ENCODE measurements around the gene PRKAR1B.

PRKAR1B gene

DNA sequence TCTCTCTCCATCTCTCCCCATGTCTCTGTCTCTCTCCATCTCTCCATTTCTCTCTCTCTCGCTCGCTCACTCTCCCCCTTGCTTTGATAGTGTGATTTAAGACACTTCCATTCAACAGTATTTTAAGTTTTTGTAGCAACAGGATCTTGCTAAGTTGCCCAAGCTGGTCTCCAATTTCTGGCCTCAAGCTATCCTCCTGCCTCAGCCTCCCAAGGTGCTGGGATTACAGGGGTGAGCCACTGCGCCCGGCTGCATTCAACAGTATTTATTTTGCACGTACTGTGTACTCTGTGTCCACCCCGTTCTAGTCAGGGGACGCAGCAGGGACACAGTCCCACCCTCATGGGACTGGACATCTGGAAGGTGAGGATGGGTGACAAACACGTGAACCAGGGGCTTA lies 193.0 kb downstream of the PRKAR1B start:
- DNase-seq: no peak

DNA sequence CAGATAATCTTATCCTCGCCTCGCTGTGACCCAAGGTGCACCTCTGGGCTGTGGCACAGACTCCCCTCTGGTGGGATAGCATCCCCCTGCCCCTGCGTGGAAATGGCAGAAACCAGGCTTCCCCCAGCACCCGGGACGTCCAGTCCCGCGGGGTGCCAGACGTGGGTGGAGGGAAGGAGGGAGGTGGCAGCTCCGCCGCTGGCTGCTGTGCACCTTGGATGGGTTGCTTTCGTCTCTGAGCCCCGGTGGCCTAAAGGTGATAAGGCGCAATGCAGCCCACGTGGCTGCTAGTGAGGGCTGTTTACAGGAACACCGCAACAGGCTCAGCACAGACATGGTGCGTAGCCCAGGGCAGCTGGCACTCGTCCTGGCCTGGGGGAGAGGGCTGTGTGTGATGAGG lies 193.8 kb downstream of the PRKAR1B start:
- no peak for DNase-seq

DNA sequence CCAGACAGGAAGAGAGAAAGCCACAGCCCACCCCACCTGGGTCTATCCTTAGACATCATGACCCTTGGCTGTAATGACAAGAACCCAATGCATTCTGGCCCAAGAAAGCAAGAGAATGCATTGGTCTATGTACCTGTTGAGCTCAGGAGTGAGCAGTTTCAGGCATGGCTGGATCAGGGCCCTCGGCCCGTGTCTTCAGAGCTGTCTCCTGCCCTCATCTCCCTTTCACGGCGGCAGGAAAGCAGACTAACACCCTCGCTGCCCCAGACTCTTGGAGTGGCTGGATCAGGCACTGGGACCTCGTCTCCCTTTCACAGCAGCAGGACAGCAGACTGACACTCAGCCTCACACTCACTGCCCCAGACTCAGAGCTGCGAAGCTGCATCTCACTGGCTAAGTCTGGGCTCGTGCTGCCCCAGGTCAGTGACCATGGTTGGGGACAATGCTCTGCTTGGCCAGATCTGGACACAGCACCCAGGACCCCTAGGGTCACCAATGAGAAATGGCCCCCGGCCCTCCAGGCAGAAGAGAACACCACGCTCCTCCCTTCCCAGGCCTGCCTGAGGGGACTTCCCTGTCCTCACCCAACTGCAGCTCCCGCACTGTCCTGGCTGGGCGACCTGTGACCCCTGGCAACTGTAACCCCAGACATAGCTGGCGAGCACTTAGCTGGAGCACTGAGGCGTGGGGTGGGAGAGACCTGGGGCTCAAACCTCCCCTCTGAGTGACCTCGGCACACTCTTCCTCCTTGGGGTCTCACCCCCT lies 194.5 kb downstream of the PRKAR1B start:
- DNase-seq: no peak

DNA sequence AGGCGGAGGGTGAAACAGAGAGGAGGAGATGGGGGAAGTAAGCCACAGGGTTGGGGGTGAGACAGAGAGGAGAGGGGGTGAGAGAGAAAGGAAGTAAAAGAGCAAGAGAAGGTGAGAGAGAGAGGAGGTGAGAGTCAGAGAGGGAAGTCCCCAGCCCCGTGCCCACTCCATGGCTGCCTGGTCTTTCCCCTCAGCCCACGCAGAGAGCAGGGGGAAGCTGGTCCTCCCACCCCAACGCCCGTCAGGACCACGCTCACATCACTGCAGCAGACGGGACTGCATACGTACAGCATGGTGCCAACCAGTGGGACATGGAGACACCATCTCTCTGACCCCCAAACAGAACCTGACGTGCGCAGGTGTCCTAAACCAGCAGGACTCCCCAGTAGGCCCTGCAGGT lies 195.3 kb downstream of the PRKAR1B start:
- no peak for DNase-seq

DNA sequence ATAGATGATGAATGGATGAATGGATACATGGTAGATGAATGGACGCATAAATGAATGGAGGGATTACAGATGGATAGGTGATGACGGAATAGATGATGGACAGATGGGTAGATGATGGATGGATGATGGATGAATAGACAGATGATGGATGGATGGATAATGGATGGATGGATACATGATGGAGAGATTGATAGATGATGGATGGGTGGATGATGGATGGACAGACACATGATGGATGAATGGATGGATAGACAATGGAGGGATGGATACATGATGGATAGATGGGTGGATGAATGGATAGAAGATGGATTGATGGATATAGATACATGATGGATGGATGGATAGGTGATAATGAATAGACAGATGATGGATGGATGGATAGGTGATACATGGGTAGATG lies 198.6 kb downstream of the PRKAR1B start:
- no peak for DNase-seq

DNA sequence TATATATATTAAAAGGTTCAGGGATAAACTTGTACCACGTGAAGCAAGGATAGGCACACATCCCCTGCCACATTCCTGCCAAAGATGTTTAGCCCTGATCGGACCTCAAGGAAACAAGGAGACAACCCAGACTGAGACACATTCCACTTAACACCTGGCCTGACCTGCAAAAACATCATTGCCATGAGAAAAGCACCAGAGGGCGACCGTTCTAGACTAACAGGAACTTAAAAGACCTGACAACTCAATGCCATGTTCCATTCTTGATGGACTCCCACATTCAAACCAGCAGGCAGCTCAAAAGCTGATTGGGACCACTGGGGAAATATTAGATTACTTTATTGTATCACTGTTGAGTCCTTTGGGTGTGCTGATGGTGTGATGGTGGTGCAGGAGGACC lies 199.4 kb downstream of the PRKAR1B start:
- DNase-seq: no peak

DNA sequence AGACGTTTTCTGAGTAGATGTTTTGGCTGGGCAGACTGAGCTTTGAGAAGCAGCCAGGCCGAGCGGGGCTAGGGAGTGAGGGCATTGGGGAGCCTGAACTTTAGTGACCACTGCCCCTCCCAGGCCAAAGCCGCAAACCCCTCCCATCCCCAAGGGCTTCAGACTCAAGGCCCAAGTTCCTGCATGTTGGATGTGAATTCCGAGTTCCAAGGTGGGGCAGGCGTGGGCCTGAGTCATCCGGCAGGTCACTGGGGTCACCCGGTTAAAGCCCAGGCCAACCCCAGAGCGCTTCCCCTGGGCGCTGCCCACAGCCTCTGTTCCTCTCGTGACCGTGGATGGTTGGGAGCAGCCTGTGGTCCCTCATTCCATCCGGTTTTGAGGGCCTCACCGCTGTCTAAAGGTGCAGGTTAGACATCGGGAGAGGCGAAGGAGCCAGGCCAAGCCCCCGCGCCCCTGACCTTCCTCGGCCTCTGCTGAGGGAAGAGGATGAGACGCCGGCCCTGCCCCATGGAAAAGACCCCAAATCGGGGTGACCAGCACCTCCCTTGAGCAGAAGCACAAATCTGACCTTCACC lies 200.5 kb downstream of the PRKAR1B start:
- no peak for DNase-seq

DNA sequence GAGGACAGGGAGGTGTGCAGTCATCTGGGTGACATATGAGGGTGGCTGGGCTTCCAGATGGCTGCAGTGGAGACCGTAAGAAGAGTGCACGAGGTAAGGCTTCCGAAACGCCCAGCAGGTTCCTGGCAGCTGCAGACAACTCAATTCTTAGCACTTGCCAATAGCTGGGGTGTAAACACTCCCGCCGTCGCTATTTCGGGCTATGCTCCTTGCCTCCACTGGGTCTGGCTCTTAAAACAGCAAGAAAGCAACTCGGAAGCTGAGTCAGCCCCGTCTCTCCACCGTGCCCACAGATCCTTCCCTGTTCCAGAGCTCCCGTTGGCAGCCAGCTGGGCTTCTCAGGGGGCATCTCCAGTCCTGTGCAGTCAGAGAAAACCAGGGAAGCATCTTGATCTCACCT lies 201.3 kb downstream of the PRKAR1B start:
- no peak for DNase-seq

DNA sequence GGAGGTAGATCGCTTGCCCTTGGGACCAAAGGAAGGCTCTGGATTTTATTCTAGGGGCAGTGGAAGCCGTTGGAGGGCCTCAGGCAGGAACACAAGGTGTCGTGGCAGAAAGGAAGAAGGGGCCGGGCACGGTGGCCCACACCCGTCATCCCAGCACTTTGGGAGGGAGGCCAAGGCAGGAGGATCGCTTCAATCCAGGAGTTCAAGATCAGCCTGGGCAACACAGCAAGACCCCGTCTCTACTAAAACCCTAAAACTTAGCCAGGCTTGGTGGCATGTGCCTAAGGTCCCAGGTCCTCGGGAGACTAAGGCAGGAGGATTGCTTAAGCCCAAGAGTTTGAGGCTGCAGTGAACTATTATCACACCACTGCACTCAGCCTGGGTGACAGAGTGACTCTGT lies 202.3 kb downstream of the PRKAR1B start:
- no peak for DNase-seq

DNA sequence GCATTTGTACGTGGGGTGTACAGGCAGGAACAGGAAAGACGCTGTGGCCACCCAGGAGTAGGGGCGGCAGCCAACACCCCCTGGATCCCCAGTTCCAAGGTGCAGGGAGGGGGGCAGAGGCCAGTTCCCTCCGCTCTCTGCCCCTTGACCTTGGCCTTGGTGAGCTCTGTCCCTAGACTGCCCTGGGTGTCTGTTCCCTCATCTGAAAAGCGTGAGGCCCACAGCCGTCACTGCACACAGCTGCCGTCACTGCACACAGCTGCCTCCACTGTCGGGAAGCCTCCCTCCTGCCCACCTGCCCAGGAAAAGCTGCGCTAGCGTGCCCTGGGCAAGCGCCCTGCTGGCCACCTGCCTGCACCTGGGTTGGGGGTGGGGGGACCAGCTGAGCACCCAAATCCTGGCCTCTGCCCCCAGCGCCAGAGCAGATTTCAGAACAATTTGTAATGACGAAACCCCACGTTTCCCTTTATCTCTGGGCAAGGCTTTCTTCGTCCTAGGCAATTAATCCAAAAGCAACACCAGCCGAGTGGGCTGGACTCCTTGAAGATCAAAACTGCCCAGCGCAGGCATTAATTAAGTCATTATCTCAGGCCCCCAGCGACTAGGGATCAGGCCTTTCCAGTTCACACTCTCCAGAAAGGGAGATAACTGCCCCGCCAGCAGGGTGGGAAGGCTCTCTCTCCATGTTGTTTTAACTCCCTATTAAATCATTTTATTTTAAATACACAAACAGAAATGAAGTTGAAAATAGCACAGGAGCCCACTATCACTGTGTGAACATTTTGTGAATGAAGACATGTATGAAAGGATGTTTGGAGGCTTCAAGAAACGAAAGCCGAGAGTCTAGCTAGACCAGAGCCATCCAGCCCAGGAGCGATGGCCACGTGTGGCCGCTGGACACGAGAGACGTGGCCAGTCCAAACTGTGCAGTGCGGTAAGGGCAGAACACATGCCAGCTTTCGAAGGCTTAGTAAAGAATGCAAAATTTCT lies 203.4 kb downstream of the PRKAR1B start:
- no peak for DNase-seq

DNA sequence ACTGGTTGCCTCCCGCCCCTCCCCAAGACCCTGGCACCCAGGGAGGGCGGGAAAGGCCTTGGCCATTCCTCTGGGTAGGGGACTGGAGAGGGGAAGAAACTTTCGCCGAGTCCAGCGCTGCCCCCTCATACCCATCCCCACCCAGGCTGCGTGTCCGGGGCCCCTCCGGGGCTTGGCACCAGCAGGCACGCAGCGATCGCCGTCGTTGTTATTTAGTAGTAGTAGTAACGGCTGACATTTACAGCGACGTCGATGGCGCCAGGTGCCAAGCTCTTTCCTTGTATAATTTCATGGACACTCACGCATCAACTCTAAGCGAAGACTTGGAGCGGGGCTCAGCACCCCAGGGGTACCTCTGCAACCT lies 204.1 kb downstream of the PRKAR1B start:
- no peak for DNase-seq

DNA sequence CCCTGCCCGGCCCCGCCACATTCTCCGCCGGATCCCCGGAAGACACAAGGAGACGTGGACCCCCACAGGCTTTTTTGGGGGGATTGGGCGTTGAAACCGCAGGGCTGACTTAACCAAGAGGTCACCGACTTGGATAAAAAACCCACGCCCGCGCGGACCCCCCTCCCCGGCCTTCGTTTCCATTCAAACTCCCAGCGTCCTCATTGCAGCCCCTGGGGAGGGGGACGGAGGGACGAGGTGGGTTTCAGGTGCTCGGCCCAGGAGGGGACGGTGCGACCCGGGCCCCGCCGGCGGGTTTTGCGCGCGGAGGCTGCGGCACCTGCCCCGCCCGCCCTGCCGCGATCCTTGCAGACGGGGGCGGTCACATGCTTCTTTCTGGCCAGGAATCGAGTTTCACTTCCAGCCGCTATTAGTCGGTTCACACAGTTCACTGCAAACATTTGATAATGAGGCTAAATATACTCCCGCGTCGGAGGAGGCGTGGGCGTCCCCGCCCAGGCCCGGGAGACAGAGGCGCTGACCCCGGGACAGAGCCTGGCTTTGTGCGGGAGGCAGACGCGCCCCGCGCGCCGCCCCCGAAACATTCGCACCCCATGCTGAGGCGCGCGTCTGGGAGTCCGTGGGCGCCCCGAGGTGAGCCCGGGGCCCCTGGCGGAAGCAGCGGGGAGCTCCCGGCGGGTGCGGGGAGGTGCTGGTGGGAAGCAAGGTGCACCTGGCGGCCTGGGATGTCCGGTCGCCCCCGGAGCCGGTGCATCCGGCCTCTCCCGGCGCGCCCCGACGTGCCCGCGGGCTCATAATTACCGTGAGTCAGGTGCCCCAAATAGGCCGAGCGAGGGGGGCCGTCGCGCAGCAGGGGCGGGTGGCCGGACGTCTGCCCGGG lies 204.8 kb downstream of the PRKAR1B start:
- DNase-seq: no peak

DNA sequence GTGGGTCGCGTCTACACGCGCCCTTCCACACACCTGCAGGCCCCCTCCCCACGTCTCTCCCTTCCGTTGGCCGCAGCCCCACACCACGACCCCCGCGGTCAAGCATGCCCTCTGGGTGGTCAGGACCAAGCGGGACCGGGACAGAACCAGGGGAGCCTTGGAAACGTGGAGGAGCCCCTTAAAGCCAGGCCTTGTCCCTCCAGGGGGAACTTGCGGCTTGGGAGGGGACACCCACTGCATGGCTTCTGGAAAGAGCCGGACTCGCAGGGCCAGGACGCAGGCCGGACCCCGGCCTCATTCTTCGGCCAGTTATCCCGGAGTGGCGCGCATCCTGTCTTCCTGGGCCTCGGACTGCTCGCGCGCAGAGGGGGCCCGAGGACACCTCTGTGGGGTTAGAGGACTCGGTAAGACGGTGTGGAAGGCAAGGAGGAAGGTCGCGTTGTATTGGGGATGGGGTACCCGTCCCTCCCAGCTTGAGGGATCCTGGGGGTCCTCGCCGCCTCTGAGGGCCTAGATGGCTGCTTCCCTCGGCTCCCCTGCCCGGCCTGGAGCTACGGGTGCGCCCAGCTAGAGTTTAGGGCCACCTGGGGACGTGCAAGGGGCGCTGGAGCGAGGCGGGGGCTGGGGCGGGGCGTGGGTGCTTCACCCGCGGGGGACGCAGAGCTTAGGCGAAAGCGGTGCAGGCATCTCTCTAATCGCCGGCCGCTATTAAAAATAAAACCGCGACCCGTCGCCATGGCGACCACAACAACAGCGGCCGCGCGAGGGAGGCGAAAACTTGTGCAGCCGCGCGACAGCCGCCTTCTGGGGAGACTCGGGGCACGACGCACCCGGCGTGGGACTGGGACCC lies 205.6 kb downstream of the PRKAR1B start:
- no peak for DNase-seq

DNA sequence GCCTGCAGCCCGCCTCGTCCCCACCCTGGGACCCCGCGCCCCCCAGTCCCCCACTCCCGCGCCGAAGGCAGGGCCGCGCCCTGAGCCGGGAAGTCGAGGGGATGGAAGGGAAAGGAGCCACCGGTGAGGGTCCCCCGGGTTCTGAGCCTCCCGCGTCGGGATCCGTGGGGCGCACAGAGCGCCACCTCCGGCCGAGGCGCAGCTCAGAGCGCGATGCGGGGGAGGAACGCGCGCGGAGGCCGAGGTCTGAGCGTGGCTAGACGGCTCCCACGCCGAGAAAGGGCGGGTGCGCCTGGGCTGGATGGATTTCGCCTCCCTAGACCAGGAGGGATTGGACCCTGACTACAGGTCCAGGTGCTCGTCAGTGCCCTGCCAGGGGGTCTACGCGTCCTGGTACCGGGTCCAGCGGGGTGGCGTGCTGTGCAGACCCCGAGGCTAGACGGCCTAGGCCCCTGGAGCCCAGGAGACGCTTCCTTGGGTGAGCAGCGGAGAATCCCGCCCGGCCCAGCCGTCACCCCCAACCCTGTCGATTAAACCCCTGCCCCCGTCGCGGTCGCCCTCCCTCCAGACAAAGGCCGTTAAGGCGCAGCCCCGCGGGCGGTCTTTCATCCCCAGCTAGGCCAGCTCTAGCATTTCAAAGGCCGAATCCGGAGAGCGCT lies 206.4 kb downstream of the PRKAR1B start:
- no peak for DNase-seq

DNA sequence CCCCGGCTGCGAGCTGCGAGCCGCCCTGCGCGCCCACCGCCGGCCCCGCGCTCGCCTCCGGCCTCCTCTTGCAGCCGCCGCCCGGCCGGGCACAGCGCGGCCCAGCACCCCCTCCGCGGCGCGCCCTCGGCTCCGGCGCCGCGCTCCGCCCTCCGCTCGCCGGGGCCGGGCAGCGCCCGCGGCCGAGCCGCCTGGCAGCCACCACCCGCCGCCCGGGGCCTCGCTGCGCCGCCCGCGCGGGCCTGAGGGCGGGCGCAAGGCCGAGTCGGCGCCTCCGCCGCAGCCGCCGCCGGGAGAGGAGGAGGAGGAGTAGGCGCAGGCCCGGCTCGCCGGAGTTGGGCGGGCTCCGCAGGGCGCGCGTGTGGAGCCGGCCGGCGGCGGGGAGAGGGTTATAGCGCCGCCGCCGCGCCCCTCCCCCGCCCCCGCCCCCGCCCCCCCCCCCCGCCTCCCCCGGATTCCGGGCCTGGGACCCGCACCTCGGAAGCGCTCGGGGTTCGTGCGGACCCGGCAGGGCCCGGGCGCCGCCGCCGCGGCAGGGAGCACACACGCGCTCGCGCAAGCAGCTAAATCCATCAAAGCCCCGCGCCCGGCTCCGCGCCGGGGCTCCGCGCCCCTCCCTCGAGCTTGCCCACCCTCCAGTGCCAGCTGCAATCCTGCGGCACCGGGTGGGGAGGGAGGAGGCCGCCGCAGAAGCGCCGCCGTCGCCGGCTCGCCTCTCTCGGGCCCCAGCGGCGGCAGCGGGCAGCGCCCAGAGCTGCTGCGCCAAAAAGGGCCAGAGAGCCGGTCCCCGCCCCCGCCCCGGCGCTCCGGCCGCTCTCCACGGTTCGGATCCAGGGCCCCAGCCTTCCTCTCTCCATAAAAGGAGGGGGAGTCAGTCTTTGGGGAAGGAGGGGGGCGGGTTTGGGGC lies 207.3 kb downstream of the PRKAR1B start, which contains the start of gene PDGFA:
Gene PDGFA, minus strand, starts transcription at position 363 of the 907 bp plus-strand sequence. CDS start 845 bp downstream, outside the sequence.
- no peak for DNase-seq

DNA sequence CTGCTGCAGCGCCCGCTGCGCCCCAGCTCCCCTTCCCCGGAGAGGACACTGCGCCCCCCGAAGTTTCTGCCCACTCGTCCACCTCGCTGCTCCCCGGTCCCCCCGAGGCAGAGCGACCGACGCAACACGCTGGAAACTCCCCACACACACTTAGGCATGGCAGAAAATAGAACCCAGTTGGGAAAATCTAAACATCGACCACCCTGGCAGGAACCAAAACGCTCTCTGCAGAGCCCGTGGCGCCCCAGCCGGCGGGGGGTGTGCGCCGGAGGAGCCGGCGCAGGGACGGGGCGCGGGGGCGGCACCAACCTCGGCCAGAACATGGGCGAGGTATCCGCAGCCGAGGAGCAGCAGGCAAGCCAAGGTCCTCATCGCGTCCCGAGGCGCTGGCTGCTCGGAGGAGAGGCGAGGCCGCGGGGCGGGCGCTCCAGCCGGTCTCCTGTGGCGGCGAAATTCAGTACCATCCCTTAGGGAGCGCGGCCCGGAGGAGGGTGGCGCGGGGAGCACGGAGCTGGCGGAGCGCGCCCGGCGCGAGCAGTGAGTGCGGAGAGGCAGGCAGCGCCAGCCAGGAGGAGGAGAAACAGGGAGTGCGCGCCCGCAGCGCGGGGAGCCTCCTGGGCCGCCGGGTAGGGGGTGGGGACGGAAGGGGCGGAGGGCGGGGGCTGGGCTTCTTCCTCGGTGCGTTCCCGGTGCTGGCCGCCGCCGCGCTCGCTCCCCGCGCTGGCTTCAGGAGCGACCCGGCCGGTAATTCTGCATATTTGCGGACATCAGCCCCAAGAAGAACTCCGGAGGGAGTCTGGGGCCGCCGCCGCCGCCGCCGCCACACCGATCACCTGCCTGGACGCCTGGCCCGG lies 208.2 kb downstream of the PRKAR1B start:
- no peak for DNase-seq

DNA sequence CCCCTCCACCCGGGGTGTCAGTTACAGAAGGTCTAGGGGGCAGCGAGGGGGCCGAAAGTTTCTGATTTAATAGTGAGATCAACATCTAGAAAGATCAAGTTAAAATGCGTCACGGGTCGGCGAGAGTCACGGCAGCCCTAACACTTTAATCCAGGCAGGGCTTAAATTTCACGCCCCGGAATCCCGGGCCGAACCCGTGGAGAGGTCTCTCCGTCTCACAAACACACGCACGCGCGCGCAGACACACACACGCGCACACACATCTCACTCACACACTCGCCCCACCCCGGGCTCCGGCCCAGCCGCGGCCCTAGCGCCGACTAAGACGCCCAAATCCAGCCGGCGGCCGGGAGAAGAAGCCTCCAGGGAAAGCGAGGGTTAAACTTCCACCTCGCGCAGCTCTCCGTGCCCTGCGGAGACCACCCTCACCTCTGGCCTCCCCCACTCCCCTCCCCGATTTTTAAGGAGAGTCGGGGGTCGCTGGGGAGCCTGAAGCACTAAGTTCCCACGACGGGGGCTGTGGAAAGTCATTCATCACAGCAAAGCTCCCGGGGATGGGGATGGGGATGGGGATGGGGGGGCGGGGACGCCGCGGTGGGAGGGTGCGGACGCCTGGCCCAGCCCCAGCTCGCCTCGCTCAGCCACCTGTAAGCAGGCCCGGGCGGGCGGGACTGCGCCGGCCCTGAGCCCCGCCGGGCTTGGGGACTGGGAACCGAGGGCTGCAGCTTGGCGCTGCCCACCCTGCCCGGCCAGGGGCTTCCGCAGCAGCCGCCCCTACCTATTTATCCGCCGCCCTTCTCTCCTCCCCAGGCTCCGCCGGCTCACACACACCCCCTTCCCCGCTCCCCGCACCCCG lies 209.1 kb downstream of the PRKAR1B start:
- no peak for DNase-seq

Data from activated CD4-positive, CD25-positive, alpha-beta regulatory T cell (primary cell).